Pulmonary artery endothelial cell (primary cell): Measurements from ENCODE around the gene RHEB. TPM values are rescaled to one million over a fixed set of nuclear protein-coding genes. Genes with fewer than 3 reads are reported as not detected.
"Not testable (repeated sequence)": the region's sequence is repeated elsewhere in the genome, so short reads cannot be mapped to it uniquely, and the experiment has no call there.

ENCODE experiments used
- DNase-seq: peaks from one replicate; pipeline ENCODE4 v3.0.0-alpha.2; 2011; ENCODE audit warnings: low read depth, low spot score
- total RNA-seq: library from RNA; depleted of rRNA; stranded (reverse); fragments of >200 nt; gene quantifications from 2 replicates; pipeline ENCODE4 v1.2.3, GENCODE V29; 2014

RHEB gene, protein sequence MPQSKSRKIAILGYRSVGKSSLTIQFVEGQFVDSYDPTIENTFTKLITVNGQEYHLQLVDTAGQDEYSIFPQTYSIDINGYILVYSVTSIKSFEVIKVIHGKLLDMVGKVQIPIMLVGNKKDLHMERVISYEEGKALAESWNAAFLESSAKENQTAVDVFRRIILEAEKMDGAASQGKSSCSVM
- 57.8 and 62.0 TPM in 2 replicates for total RNA-seq

DNA sequence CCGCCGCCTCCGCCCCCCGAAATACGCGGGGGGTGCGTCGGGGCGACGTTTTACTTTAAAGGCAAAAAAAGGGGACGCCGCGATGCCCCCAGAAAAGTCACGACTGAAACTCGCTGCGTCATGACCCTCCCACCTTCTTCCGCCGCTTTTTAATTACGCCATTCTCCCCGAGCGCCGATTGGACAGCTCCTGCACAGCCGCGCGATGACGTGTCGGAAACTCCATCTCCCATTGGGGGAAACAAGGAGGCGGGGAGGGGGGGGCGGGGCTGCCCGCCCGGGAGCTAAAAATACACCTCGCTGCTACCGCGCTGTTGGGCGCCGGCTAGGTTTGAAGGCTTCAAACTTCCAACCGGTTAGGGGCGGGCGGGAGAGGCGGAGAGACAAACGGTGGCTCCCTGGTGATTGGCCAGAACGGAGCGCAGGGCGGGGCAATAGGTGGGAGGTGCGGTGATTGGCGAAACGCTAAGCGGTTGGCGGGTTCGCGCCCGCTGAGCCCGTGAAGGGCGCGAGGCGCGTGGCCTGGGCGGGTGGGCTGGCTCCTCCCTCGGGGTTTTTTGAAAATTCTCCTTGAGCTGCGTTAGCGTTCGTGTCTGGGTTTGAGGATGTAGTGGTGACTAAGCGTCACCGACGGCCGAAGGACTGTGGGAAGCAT, at the start of gene RHEB:
RHEB (minus strand) TSS at position 131 of the 654 bp plus-strand sequence. CDS start 384 bp downstream, outside the sequence.
- peak; percentile 97 for DNase-seq

DNA sequence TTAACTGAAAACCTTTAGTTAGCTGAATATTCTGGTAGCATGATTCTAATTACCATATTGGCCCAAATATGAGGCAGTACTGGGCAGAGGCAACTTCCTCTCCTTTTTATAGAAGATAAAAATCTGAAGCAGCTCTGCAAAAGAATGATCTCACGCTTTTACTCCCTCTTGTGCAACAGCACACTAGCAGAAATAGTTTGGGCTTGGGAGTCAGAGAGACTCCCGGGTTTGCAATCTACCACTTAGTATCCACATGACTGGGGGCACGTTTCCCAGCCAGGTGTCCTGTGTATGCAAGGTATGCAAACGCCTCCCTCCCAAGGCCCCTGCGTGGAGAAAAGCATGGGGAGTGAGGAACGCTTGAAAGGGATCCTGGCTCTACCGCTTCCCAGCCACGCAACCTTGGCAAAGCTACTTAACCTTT, 47.2 kb upstream of the RHEB start:
- no peak for DNase-seq

DNA sequence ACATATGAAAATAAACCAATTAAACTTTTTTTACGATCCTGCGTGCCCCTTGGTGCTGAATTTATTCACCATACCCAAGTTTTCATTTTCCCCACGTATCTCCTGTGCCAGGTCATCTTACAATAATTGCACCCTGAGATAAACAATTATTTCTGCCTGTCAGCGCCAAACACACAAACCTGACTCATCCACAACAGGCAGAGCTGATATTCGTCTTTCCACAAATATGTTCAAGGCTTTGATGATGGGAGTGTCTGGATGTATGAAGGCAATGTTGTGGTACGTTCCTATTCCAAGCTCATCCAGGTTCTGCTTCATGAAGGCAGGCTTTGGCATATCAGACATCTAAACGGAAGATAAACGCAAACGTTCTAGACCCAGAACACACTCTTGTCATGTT, 45.8 kb upstream of the RHEB start:
- DNase-seq = no peak

DNA sequence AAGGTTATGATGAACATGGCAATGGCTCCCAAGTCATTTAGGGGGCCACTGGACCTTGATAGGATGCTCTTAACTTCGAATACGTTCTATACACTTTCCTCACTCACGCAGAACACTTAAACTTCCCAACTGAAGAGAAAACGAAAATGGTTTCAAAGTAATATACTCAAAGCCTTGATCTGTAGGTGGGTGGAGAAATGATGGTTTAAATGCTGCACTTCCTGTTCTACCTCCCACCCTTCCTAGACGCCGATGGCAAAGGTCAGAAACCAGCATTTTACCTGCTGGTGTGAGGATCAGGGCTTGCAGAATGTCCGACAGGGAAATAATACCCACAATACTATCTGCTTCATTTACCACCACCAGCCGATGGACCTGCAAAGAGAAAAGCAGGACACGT, 40.5 kb upstream of the RHEB start:
- no peak for DNase-seq

GRCh38 chr7:151559557-151560183, 40.0 kb upstream of the RHEB start:
- no peak for DNase-seq

DNA sequence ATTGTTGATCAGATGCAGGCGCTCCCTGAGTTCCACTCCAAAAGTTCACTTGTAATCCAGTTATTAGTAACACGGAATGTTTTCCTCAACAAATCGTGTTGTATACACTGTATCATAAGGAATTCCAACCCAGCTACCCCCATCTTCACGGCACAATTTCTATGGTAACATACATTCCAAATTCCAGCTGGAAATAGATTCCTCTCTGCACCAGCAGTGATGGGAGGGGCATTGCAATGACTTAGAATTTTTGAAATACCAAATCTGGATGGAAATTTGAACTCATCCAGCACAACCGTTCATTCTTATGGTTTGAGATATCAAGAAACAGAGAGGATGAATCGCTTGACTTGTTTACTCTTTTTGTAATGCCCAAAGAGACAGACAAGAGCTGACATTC, 38.9 kb upstream of the RHEB start:
- no peak for DNase-seq

GRCh38 chr7:151556592-151556991, 36.9 kb upstream of the RHEB start:
- DNase-seq = no peak

GRCh38 chr7:151553356-151553755, 33.7 kb upstream of the RHEB start:
- DNase-seq = no peak

GRCh38 chr7:151552352-151553028, 32.8 kb upstream of the RHEB start:
- DNase-seq = no peak

DNA sequence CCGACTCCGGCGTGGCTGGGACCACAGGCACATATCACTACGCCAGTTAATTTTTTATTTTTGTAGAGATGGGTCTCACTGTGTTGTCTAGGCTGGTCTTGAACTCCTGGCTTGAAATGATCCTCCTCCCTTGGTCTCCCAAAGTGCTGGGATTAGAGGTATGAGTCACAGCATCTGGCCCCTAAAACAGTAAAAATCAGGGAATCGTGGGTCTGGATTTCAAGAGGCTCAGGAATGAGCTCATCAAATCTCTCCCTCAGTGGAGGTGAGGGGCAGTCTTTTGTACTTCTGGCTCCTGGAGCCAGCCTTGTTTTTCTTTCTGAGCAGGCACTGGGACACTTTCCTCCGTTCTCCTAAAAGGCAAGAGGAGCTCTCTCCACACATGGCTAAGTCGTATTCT, 32.1 kb upstream of the RHEB start:
- DNase-seq = no peak

GRCh38 chr7:151550656-151551286, 31.1 kb upstream of the RHEB start:
- peak; percentile 19 for DNase-seq

DNA sequence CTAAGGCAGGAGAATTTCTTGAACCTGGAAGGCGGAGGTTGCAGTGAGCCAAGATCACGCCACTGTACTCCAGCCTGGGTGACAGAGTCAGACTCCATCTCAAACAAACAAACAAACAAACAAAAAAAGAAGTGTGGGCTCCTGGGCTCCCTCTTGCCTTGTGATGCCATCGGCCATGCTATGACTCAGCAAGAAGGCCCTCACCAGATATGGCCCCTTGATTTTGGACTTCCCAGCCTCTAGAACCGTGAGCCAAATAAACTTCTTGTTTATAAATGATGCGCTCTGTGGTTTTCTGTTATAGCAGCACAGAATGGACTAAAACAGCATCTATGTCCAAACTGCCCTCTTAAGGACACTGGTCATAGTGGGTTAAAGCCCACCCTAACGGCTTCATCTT, 29.9 kb upstream of the RHEB start:
- DNase-seq = no peak

DNA sequence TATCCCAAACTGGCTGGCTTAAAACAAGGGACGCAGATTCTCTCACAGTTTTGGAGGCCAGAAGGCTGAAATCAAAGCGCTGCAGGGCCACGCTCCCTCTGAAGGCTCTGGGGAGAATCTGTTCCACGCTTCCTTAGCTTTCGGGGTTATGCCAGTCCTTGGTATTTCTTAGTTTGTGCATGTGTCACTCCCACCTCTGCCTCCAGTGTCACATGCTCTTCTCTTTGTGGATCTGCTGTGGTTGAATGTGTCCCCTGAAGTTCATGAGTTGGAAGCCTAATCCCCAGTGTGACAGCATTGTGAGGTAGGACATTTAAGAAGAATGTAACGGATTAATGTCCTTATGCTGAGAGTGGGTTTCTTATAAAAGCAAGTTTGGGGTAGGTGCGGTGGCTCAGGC, 29.4 kb upstream of the RHEB start:
- DNase-seq = no peak

- DNase-seq = no peak
Measured at GRCh38 chr7:151544183-151544582, 24.5 kb upstream of the RHEB start.

GRCh38 chr7:151542606-151543130, 23.0 kb upstream of the RHEB start:
- no peak for DNase-seq

- no peak for DNase-seq
Measured at GRCh38 chr7:151541709-151542499, 22.2 kb upstream of the RHEB start.

- no peak for DNase-seq
Measured at GRCh38 chr7:151540146-151540545, 20.5 kb upstream of the RHEB start.

DNA sequence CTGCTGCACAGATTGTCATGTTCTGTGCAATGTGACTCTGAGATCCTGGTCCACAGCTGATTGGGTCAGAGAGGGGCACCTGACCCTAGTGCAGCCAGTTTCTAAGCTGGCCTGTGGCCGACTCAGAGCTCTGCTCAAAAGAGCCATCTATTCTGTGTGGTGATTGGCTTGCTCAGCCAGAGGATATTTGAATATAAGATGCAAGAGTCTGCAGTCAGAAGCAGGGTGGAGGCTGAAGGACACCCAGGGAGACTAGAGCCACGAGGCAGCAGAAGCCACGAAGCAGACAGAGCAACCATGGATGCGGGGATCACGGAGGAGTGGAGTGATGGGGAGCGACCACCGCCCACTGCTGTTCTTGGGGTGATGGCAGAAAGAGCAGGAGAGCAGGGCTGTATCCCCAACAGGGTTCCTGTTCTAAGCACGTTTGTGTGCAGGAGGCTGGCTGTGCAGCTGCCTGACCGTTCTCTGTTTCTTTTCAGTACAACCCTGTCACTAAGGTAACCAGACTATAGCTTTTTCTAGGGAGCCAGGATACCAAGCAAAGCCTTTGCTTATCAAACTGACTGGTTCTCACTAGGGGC, 19.5 kb upstream of the RHEB start:
- no peak for DNase-seq

GRCh38 chr7:151537818-151538561, 18.3 kb upstream of the RHEB start:
- no peak for DNase-seq

DNA sequence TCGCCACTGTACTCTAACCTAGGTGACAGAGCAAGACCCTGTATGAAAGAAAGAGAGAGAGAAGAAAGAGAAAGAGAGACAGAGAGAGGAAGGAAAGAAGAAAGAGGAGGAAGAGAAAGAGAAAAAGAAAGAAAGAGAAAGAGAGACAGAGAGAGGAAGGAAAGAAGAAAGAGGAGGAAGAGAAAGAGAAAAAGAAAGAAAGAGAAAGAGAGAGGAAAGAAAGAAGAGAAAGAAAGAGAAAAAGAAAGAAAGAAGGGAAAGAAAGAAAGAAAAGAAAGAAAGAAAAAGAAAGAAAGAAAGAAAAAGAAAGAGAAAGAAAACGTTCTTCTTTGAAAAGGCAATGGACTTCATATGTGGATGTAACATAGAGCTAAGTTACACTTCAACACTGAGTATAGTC, 16.5 kb upstream of the RHEB start:
- not testable (repeated sequence) for DNase-seq
